Suppressor macrophage treated with lipopolysaccharide for 1 hour (primary cell): ENCODE results near the gene TBXAS1.
"Not testable (repeated sequence)": the region's sequence is repeated elsewhere in the genome, so short reads cannot be mapped to it uniquely, and the experiment has no call there.

ENCODE experiments used
- DNase-seq, 3 donors: peaks; one replicate each; pipeline ENCODE4 v3.0.0-alpha.2; 2020 to 2022

TBXAS1 gene

GRCh38 chr7:139893461-139893860 lies 64.4 kb downstream of the TBXAS1 start:
- DNase-seq = no peak

- DNase-seq = peak in 1 of 3 donors; percentile 16
Measured at GRCh38 chr7:139893999-139894398, 64.9 kb downstream of the TBXAS1 start.

GRCh38 chr7:139895141-139895829 lies 66.2 kb downstream of the TBXAS1 start:
- DNase-seq = no peak

GRCh38 chr7:139896288-139896687 lies 67.2 kb downstream of the TBXAS1 start:
- no peak for DNase-seq

GRCh38 chr7:139896831-139897230 lies 67.8 kb downstream of the TBXAS1 start:
- peak in 1 of 3 donors; percentile 15 for DNase-seq

- peak; percentile 45 to 60 (median 54) for DNase-seq
Measured at GRCh38 chr7:139897422-139898090, 68.5 kb downstream of the TBXAS1 start.

- DNase-seq = no peak
Measured at GRCh38 chr7:139898483-139898882, 69.4 kb downstream of the TBXAS1 start.

- DNase-seq = no peak
Measured at GRCh38 chr7:139899328-139899955, 70.4 kb downstream of the TBXAS1 start.

- peak; percentile 35 to 63 (median 45) for DNase-seq
Measured at GRCh38 chr7:139900326-139900725, 71.3 kb downstream of the TBXAS1 start.

GRCh38 chr7:139901056-139901795 lies 72.2 kb downstream of the TBXAS1 start:
- peak; percentile 34 to 72 (median 72) for DNase-seq

GRCh38 chr7:139901901-139902300 lies 72.8 kb downstream of the TBXAS1 start:
- DNase-seq = peak; percentile 17 to 43 (median 31)

GRCh38 chr7:139902436-139903102 lies 73.5 kb downstream of the TBXAS1 start:
- no peak for DNase-seq

GRCh38 chr7:139903103-139903477 lies 74.0 kb downstream of the TBXAS1 start:
- DNase-seq = not testable (repeated sequence)

GRCh38 chr7:139906879-139907278 lies 77.8 kb downstream of the TBXAS1 start:
- DNase-seq = no peak

GRCh38 chr7:139908792-139909191 lies 79.7 kb downstream of the TBXAS1 start:
- DNase-seq = no peak

GRCh38 chr7:139909379-139910050 lies 80.5 kb downstream of the TBXAS1 start:
- no peak for DNase-seq

GRCh38 chr7:139913021-139913844 lies 84.2 kb downstream of the TBXAS1 start:
- no peak for DNase-seq

GRCh38 chr7:139913845-139914135 lies 84.7 kb downstream of the TBXAS1 start:
- DNase-seq = no peak

GRCh38 chr7:139914306-139915267 lies 85.5 kb downstream of the TBXAS1 start:
- no peak for DNase-seq

- no peak for DNase-seq
Measured at GRCh38 chr7:139915268-139915863, 86.3 kb downstream of the TBXAS1 start.
